SK-N-SH (cell line): Measurements from ENCODE around the gene MDM4.
A peak's percentile ranks its signal among the peaks of the same experiment; 100 is the strongest.

Experiments
- CTCF ChIP-seq: fragments of 200-600 bp; sonication (generic); IDR thresholded peaks from 2 replicates; pipeline ENCODE4 v1.6.1; 2017; ENCODE audit warnings: antibody characterized with exemption, mild to moderate bottlenecking, moderate library complexity
- GABPA ChIP-seq: IDR thresholded peaks from 2 replicates; pipeline ENCODE4 v1.4.0; 2012; ENCODE audit warnings: low read depth, mild to moderate bottlenecking
- RAD21 ChIP-seq: IDR thresholded peaks from 2 replicates; pipeline ENCODE4 v1.6.1; 2012; ENCODE audit warnings: mild to moderate bottlenecking, low read length

GRCh38 chr1:204574016-204574864 lies 58.0 kb downstream of the MDM4 start:
- TF ChIP-seq RAD21: 0 out of 2 replicates have a peak, but pooled peaks have one; percentile 9
- no peak for TF ChIP-seq CTCF
- no peak for TF ChIP-seq GABPA
